ENCODE results near the gene SLCO1C1.
"Not testable (repeated sequence)": the region's sequence is repeated elsewhere in the genome, so short reads cannot be mapped to it uniquely, and the experiment has no call there.

Gene SLCO1C1

DNA sequence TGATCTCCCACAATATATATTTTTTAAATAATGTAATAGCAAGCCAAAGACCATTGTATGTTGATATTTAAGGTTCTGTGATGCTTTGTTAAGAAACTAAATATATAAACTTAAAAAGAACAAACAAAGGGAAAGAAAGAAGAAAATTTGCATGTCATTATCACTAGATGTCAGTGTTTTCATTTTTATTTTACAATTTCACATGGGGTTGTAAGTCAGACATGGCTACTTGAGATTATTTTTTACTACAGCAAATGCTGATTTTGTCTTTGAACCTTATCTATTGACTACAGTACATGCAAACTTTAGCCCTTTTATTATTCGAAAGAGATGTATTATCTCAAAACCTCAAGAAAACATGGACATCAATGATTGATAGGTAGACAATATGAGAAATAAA, 36.1 kb downstream of the SLCO1C1 start:
- H3K4me3 ChIP-seq (ENCODE audit: low read length), result no peak overlapping the region
- TF ChIP-seq CTCF (conservative IDR thresholded peaks at IDR 0.05; ENCODE audit: low read length), result no peak
- no peak for DNase-seq (ENCODE audit: low read depth)

GRCh38 chr12:20740972-20741371, 45.8 kb downstream of the SLCO1C1 start:
- H3K4me3 ChIP-seq (ENCODE audit: low read length), result no peak overlapping the region
- no peak for TF ChIP-seq CTCF (conservative IDR thresholded peaks at IDR 0.05; ENCODE audit: low read length)
- DNase-seq (ENCODE audit: low read depth), result no peak

- H3K4me3 ChIP-seq (ENCODE audit: low read length), result no peak overlapping the region
- no peak for TF ChIP-seq CTCF (conservative IDR thresholded peaks at IDR 0.05; ENCODE audit: low read length)
- DNase-seq (ENCODE audit: low read depth), result no peak
Observed at GRCh38 chr12:20748198-20748597, 53.1 kb downstream of the SLCO1C1 start.

DNA sequence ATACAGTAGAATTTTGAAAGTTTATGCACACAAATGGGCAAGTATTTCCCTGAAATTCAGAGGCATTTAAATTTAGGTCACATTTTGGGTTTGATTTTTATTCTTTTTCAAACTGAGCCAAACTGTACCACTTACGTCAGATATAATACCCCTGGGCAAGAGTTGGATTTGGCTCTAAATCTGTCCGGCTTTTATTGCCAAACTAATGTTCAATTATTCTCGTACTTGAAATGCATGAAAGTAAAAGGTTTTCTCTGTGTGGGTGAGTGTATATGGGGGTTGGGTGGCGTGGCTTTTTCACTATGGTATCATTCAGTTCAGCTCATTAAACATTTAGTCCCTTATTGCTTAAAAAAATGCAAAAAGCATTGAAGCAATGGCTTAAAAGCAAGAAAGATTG, 55.9 kb downstream of the SLCO1C1 start:
- no peak for DNase-seq (ENCODE audit: low read depth)
- no peak for TF ChIP-seq CTCF (conservative IDR thresholded peaks at IDR 0.05; ENCODE audit: low read length)
- H3K4me3 ChIP-seq (ENCODE audit: low read length), result no peak overlapping the region

DNA sequence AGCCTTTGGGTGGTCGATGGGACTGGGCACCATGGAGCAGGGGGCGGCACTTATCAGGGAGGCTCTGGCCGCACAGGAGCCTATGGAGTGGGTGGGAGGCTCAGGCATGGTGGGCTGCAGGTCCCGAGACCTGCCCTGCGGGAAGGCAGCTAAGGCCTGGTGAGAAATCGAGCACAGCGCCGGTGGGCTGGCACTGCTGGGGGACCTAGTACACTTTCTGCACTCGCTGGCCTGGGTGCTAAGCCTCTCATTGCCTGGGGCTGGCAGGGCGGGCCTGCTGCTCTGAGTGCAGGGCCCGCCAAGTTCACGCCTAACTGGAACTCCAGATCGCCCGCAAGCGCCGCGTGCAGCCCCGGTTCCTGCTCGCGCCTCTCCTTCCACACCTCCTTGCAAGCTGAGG, 82.3 kb downstream of the SLCO1C1 start:
- TF ChIP-seq CTCF (conservative IDR thresholded peaks at IDR 0.05; ENCODE audit: low read length), result no peak
- DNase-seq (ENCODE audit: low read depth), result no peak
- H3K4me3 ChIP-seq (ENCODE audit: low read length), result no peak overlapping the region

- no peak for TF ChIP-seq CTCF (conservative IDR thresholded peaks at IDR 0.05; ENCODE audit: low read length)
- H3K4me3 ChIP-seq (ENCODE audit: low read length), result no peak overlapping the region
- DNase-seq (ENCODE audit: low read depth), result no peak
Observed at GRCh38 chr12:20778969-20779368, 83.8 kb downstream of the SLCO1C1 start.

- DNase-seq (ENCODE audit: low read depth); H3K4me3 ChIP-seq (ENCODE audit: low read length): not testable (repeated sequence)
Observed at GRCh38 chr12:20779971-20780370, 84.8 kb downstream of the SLCO1C1 start.

GRCh38 chr12:20783796-20784357, 88.7 kb downstream of the SLCO1C1 start:
- H3K4me3 ChIP-seq (ENCODE audit: low read length); DNase-seq (ENCODE audit: low read depth): not testable (repeated sequence)
